Adrenal gland (tissue), 12 donors: ENCODE measurements around the gene PAX4. TPM values are rescaled to one million over a fixed set of nuclear protein-coding genes. Genes with fewer than 3 reads are reported as not detected.

ENCODE experiments used
- DNase-seq, 7 donors: peaks; one replicate each; pipeline ENCODE4 v3.0.0-alpha.2; 2019 to 2020
- H3K27ac ChIP-seq, 5 donors: fragments of 200-600 bp; sonication (generic) in 4 of 5; 1 replicate in 3 of 5; 2 replicates in 2 of 5; pipeline versions ENCODE4 v1.5.1 to v1.8.0; 2016 to 2020; ENCODE audit warnings: mild to moderate bottlenecking in 1 of 5
- H3K27me3 ChIP-seq: fragments of 200-600 bp; 2 replicates; pipeline ENCODE4 v1.8.0; 2021
- H3K36me3 ChIP-seq, 2 donors: fragments of 200-600 bp; replicated peaks in 1 of 2; 1 replicate in 1 of 2; 2 replicates in 1 of 2; pipeline versions ENCODE4 v1.5.1 to v1.8.0; 2018 to 2022
- H3K4me1 ChIP-seq, 2 donors: fragments of 200-600 bp; replicated peaks in 1 of 2; 1 replicate in 1 of 2; 2 replicates in 1 of 2; pipeline versions ENCODE4 v1.5.1 to v1.8.0; 2018 to 2021
- H3K4me3 ChIP-seq, 4 donors: fragments of 200-600 bp; sonication (generic) in 3 of 4; one replicate each; pipeline ENCODE4 v1.5.1; 2016 to 2018
- H3K9me3 ChIP-seq, 3 donors: fragments of 200-600 bp; sonication (generic) in 1 of 3; replicated peaks in 1 of 3; 1 replicate in 2 of 3; 2 replicates in 1 of 3; pipeline versions ENCODE4 v1.5.1 to v1.8.0; 2016 to 2021
- POLR2A ChIP-seq, 2 donors: fragments of 450-650 bp; IDR thresholded peaks; one replicate each; pipeline ENCODE4 v1.6.1; 2017; ENCODE audit warnings: antibody characterized with exemption in 2 of 2, mild to moderate bottlenecking in 2 of 2, moderate library complexity in 1 of 2
- WGBS, 4 donors: extraction: QIAGEN DNeasy Blood & Tissue Kit in 2 of 4; methylation state at CpG; one replicate each; pipeline versions ENCODE4 v1.1.5 to v1.1.7; 2013 to 2017; 5-methylcytosine and 5-hydroxymethylcytosine counted together
- intact Hi-C, 2 donors: fragments of 100-400 bp; cut with DNase I; formaldehyde crosslinking; loops; one replicate each; pipeline versions ENCODE4 v1.14.1 to v1.15.0; 2022 to 2023
- polyA plus RNA-seq, 3 donors: library from polyadenylated mRNA; stranded (reverse); fragments of 200-250 nt in 2 of 3; fragments of 350-450 nt in 1 of 3; fragmentation: Illumina TruSeq in 1 of 3; extraction: RNeasy Lipid Tissue Mini Kit (QIAGEN cat#74804) in 1 of 3; gene quantifications; one replicate each; pipeline ENCODE4 v1.2.3, GENCODE V29; 2013 to 2014
- total RNA-seq, 9 donors: library from RNA; depleted of rRNA in 4 of 9; stranded (reverse); fragments of >200 nt in 4 of 9; fragments of 120-200 nt in 1 of 9; fragmentation: NEBNext Ultra II Directional in 1 of 9; extraction: Animal tissue kit (Norgen Biotek cat#: 25700) in 1 of 9; gene quantifications; one replicate each; pipeline versions ENCODE4 v1.1.0 to v1.2.4, GENCODE V29; 2013 to 2023
- TF ChIP-seq, protein P1 (sequence below), 6 experiments: fragments of 450-650 bp in 4 of 6; fragments of 200-600 bp in 2 of 6; sonication (generic) in 1 of 6; IDR thresholded peaks; 1 replicate in 5 of 6; 2 replicates in 1 of 6; pipeline versions ENCODE4 v1.5.1 to v1.8.0; 2016 to 2021; ENCODE audit warnings: antibody characterized with exemption in 6 of 6, mild to moderate bottlenecking in 2 of 6, moderate library complexity in 1 of 6
- donor health status: healthy with polysubstance abuse.
- donor health status: Bipolar disorder and iron deficiency.
- donor health status: DM: yes; HTN: yes; CAD: no.
- donor health status: DM: no; HTN: no; CAD: no.
- donor health status: DM: no; HTN: no; CAD: no.
- donor health status: DM: yes; HTN: yes; CAD: no.

PAX4 gene
- total and polyA plus RNA-seq, 12 donors: not detected

DNA sequence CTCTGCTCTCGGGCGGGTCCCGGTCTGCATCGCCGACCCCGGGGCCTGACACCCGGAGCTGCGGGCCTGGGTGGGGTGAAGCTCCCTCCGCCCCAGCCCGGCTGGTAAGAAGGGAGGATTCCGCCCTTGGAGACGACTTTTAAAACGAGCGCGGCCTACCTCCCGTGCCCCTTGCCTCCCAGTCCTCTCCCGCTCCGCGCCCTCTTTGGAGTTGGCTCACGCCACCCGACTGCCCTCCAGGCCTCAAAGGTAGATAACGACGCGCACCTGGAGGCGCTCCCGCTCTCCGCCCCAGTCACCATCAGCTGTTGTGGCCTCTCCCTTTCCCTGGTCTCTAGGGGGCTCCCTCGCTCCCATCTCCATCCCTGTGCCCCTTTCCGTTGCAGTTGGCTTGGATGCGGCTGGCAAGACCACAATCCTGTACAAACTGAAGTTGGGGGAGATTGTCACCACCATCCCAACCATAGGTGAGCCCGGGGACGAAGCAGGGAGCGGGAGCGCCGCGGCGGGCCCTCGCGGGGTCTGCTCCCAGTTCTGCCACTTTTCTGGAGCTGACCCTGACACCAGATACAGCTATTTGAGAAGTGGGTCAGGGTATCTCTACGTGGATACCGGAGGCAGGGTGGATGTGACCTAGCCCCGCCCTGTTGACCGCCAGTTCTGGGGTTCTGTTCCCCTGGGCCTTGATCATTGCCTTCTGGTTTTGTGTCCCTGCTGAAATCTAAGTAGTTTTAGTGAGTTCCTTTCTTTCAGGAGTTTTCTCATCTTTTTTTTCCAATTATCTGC lies 29.1 kb downstream of the PAX4 start:
- intact Hi-C loops: no loop called here
- peaks cover 24 to 26% of the 10 kb centered on the region in 2 donors for H3K4me1 ChIP-seq
- H3K27ac ChIP-seq: peak overlapping the region in 4 of 5 donors; percentile 63 to 90 (median 84)
- WGBS, 4 donors: 3 to 10% (median 5%) methylated on average over 13 to 43 of the region's 43 CpGs
- peaks cover 0 to 21% of the 10 kb centered on the region in 2 donors for H3K36me3 ChIP-seq
- H3K4me3 ChIP-seq: peak overlapping the region; percentile 71 to 97 (median 86)
- DNase-seq: peak in 6 of 7 donors; percentile 32 to 75 (median 52)
- H3K27me3 ChIP-seq: no peaks in the 10 kb centered on the region
- H3K9me3 ChIP-seq: no peaks in the 10 kb centered on the region
- TF ChIP-seq POLR2A (IDR thresholded peaks at IDR 0.05): no peak
- TF ChIP-seq, protein P1, sequence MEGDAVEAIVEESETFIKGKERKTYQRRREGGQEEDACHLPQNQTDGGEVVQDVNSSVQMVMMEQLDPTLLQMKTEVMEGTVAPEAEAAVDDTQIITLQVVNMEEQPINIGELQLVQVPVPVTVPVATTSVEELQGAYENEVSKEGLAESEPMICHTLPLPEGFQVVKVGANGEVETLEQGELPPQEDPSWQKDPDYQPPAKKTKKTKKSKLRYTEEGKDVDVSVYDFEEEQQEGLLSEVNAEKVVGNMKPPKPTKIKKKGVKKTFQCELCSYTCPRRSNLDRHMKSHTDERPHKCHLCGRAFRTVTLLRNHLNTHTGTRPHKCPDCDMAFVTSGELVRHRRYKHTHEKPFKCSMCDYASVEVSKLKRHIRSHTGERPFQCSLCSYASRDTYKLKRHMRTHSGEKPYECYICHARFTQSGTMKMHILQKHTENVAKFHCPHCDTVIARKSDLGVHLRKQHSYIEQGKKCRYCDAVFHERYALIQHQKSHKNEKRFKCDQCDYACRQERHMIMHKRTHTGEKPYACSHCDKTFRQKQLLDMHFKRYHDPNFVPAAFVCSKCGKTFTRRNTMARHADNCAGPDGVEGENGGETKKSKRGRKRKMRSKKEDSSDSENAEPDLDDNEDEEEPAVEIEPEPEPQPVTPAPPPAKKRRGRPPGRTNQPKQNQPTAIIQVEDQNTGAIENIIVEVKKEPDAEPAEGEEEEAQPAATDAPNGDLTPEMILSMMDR (IDR thresholded peaks at IDR 0.05): peak in 4 of 6 experiments; percentile 5 to 33 (median 19)

DNA sequence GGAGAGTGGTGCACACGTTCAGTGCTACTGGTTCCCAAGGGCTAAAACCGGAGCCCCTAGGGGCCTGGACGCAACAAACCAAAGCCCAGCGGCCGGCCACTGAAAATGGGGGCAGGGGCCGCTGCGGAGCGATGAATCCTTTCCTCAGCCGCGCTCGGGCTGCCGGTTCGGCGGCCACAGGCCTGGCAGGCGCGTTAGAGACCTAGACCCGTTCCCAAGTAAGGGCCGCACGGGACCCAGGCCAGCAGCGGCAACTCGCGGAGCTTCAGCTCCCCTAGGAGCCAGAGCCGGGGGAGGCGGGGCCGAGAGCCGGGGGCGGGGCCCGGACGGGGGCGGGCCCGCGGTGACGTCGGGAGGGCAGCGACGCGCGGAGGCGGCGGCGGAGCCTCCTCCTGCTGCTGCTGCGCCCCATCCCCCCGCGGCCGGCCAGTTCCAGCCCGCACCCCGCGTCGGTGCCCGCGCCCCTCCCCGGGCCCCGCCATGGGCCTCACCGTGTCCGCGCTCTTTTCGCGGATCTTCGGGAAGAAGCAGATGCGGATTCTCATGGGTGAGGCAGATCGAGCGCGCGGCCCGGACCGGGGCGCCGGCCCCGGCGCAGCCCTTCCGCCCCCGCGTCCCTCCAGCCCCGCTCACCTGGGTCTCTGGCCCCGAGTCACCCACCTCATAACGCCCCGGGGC lies 29.8 kb downstream of the PAX4 start, which contains the start of gene ARF5:
Gene ARF5, plus strand, starts transcription at position 393 of the 678 bp plus-strand sequence. Its CDS starts 88 bp downstream, at position 481.
- intact Hi-C loops: no loop called here
- WGBS, 4 donors: 0 to 6% (median 1%) methylated on average over 11 to 77 of the region's 77 CpGs; no CpG with 5 or more reads in 1 of the 4 donors
- peak; percentile 85 to 94 (median 89) for DNase-seq
- peaks cover 0 to 21% of the 10 kb centered on the region in 2 donors for H3K36me3 ChIP-seq
- TF ChIP-seq POLR2A (IDR thresholded peaks at IDR 0.05): peak; percentile 41 to 78
- TF ChIP-seq, protein P1 (IDR thresholded peaks at IDR 0.05): peak in 2 of 6 experiments; percentile 9
- peak within 1 kb of the TSS in 4 of 5 donors; percentile 63 to 90 (median 84) for H3K27ac ChIP-seq
- peak within 1 kb of the TSS; percentile 71 to 97 (median 86) for H3K4me3 ChIP-seq
- peaks cover 28 to 34% of the 10 kb centered on the region in 2 donors for H3K4me1 ChIP-seq
- no peaks in the 10 kb centered on the region for H3K27me3 ChIP-seq
- H3K9me3 ChIP-seq: no peaks in the 10 kb centered on the region

DNA sequence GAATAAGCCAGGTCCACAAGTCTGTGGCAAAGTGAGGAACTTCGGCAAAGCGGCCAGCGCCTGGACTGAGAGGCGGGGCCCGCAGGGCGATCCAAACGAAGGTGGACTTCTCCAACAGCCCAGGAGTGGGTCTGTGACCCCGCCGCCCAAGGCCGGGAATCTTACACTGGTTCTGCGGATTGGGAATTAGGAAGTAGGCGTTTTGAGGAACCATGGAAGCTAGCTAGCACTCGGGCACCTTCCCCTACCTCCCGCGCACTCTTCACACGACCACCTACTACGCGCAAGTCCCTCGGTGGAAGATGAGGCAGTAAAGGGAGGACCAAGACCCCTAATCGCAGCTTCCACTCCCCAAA lies 30.3 kb downstream of the PAX4 start:
- peak in 5 of 7 donors; percentile 7 to 64 (median 24) for DNase-seq
- Histone ChIP-seq H3K4me3 (peak overlapping the region in 2 of 4 donors; percentile 82 to 97), H3K27ac (peak overlapping the region in 4 of 5 donors; percentile 60 to 90 (median 84)), H3K9me3 (no peaks in the 10 kb centered on the region), H3K36me3 (peaks cover 0 to 25% of the 10 kb centered on the region in 2 donors), H3K27me3 (no peaks in the 10 kb centered on the region), H3K4me1 (peaks cover 28 to 39% of the 10 kb centered on the region in 2 donors)
- intact Hi-C loops: no loop called here
- TF ChIP-seq POLR2A (IDR thresholded peaks at IDR 0.05): no peak
- TF ChIP-seq, protein P1 (IDR thresholded peaks at IDR 0.05): no peak
- 41 to 58% (median 50%) methylated on average over 18 to 20 of the region's 20 CpGs for WGBS, 4 donors

DNA sequence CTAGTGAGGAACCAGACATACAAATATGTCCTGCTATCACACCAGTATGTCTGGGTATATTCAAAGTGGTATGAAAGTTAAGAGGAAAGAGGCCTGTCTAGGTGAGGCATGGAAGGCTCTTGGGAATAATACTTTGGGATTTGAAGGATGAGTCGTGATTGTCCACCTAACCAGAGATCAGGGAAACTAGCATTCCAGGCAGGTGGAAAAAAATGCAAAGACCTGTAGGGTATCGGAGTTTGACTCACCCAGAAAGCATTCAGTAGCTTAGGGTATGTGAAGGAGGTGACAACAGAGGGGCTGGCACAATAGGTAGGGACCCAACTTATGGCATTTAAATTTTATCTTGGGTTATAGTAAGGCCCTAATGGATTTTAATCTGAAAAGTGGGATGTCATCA lies 31.6 kb downstream of the PAX4 start:
- WGBS, 4 donors: 90 to 97% (median 94%) methylated on average over 2 of the region's 2 CpGs
- DNase-seq: no peak
- no peak overlapping the region for H3K4me3 ChIP-seq
- intact Hi-C loops: no loop called here
- H3K36me3 ChIP-seq: peaks cover 0 to 29% of the 10 kb centered on the region in 2 donors
- H3K27ac ChIP-seq: no peak overlapping the region
- TF ChIP-seq, protein P1 (IDR thresholded peaks at IDR 0.05): no peak
- no peak for TF ChIP-seq POLR2A (IDR thresholded peaks at IDR 0.05)
- no peaks in the 10 kb centered on the region for H3K27me3 ChIP-seq
- H3K9me3 ChIP-seq: no peaks in the 10 kb centered on the region
- H3K4me1 ChIP-seq: peaks cover 28 to 52% of the 10 kb centered on the region in 2 donors
